ENCODE results near the gene WNT7B.

Gene WNT7B

DNA sequence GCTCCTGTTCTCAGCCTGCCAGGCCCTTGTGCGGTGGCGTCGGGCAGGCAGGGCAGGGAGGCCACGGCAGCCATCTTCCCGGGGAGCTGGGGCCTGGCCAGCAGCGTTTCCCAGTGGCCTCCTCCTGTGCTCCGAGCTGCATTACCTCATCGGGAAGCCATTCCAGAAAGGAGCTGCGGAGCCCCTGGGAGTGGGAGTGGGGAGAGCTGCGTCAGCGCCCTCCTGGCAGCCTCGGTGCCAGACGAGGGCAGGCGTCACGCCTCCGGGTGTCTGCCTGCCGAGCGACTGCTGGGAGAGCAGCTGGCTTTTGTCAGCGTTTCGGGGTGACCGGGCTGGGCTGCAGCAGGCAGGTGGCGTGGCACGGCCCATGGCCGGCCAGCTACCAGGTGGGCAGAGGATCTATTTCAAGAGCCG, 30.9 kb upstream of the WNT7B start:
- TF ChIP-seq ZNF8 (CRISPR knock-in tag; IDR thresholded peaks at IDR 0.05) (peak; percentile 4; the same call in 1 of the 2 replicates), PPARA (CRISPR knock-in tag; IDR thresholded peaks at IDR 0.05; ENCODE audit: borderline replicate concordance) (no peak), ZNF70 (CRISPR knock-in tag; IDR thresholded peaks at IDR 0.05) (peak; percentile 51; the same call in 1 of the 2 replicates), TCF4 (CRISPR knock-in tag; IDR thresholded peaks at IDR 0.05; ENCODE audit: borderline replicate concordance) (peak; percentile 86), GLIS3 (CRISPR knock-in tag; IDR thresholded peaks at IDR 0.05) (peak; percentile 49), ISL1 (CRISPR knock-in tag; IDR thresholded peaks at IDR 0.05) (no peak; the same call in none of the 2 replicates), ZFP3 (CRISPR knock-in tag; IDR thresholded peaks at IDR 0.05) (peak; percentile 87), ZC3H10 (CRISPR knock-in tag; IDR thresholded peaks at IDR 0.05) (0 out of 2 replicates have a peak, but pooled peaks have one; percentile 14), OSR1 (CRISPR knock-in tag; IDR thresholded peaks at IDR 0.05) (no peak), ZFP30 (CRISPR knock-in tag; IDR thresholded peaks at IDR 0.05) (peak; percentile 52), SNAI2 (CRISPR knock-in tag; IDR thresholded peaks at IDR 0.05) (peak; percentile 47), ESRRG (CRISPR knock-in tag; IDR thresholded peaks at IDR 0.05) (no peak), TOX (CRISPR knock-in tag; IDR thresholded peaks at IDR 0.05; ENCODE audit: borderline replicate concordance) (peak; percentile 39; the same call in 1 of the 2 replicates), BACH2 (CRISPR knock-in tag; IDR thresholded peaks at IDR 0.05; ENCODE audit: borderline replicate concordance) (no peak), CSDC2 (CRISPR knock-in tag; IDR thresholded peaks at IDR 0.05) (peak; percentile 97; the same call in 1 of the 2 replicates), RARB (CRISPR knock-in tag; IDR thresholded peaks at IDR 0.05) (no peak)
- TF ChIP-seq, protein P1, sequence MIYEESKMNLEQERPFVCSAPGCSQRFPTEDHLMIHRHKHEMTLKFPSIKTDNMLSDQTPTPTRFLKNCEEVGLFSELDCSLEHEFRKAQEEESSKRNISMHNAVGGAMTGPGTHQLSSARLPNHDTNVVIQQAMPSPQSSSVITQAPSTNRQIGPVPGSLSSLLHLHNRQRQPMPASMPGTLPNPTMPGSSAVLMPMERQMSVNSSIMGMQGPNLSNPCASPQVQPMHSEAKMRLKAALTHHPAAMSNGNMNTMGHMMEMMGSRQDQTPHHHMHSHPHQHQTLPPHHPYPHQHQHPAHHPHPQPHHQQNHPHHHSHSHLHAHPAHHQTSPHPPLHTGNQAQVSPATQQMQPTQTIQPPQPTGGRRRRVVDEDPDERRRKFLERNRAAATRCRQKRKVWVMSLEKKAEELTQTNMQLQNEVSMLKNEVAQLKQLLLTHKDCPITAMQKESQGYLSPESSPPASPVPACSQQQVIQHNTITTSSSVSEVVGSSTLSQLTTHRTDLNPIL (CRISPR knock-in tag; IDR thresholded peaks at IDR 0.05; ENCODE audit: low read depth): peak; percentile 79; the same call in 1 of the 2 replicates
- TF ChIP-seq, protein P2, sequence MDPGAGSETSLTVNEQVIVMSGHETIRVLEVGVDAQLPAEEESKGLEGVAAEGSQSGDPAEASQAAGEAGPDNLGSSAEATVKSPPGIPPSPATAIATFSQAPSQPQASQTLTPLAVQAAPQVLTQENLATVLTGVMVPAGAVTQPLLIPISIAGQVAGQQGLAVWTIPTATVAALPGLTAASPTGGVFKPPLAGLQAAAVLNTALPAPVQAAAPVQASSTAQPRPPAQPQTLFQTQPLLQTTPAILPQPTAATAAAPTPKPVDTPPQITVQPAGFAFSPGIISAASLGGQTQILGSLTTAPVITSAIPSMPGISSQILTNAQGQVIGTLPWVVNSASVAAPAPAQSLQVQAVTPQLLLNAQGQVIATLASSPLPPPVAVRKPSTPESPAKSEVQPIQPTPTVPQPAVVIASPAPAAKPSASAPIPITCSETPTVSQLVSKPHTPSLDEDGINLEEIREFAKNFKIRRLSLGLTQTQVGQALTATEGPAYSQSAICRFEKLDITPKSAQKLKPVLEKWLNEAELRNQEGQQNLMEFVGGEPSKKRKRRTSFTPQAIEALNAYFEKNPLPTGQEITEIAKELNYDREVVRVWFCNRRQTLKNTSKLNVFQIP (CRISPR knock-in tag; IDR thresholded peaks at IDR 0.05; ENCODE audit: borderline replicate concordance, low read depth): no peak
- TF ChIP-seq, protein P3, sequence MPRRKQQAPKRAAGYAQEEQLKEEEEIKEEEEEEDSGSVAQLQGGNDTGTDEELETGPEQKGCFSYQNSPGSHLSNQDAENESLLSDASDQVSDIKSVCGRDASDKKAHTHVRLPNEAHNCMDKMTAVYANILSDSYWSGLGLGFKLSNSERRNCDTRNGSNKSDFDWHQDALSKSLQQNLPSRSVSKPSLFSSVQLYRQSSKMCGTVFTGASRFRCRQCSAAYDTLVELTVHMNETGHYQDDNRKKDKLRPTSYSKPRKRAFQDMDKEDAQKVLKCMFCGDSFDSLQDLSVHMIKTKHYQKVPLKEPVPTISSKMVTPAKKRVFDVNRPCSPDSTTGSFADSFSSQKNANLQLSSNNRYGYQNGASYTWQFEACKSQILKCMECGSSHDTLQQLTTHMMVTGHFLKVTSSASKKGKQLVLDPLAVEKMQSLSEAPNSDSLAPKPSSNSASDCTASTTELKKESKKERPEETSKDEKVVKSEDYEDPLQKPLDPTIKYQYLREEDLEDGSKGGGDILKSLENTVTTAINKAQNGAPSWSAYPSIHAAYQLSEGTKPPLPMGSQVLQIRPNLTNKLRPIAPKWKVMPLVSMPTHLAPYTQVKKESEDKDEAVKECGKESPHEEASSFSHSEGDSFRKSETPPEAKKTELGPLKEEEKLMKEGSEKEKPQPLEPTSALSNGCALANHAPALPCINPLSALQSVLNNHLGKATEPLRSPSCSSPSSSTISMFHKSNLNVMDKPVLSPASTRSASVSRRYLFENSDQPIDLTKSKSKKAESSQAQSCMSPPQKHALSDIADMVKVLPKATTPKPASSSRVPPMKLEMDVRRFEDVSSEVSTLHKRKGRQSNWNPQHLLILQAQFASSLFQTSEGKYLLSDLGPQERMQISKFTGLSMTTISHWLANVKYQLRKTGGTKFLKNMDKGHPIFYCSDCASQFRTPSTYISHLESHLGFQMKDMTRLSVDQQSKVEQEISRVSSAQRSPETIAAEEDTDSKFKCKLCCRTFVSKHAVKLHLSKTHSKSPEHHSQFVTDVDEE (CRISPR knock-in tag; IDR thresholded peaks at IDR 0.05): peak; percentile 76
- TF ChIP-seq, protein P4, sequence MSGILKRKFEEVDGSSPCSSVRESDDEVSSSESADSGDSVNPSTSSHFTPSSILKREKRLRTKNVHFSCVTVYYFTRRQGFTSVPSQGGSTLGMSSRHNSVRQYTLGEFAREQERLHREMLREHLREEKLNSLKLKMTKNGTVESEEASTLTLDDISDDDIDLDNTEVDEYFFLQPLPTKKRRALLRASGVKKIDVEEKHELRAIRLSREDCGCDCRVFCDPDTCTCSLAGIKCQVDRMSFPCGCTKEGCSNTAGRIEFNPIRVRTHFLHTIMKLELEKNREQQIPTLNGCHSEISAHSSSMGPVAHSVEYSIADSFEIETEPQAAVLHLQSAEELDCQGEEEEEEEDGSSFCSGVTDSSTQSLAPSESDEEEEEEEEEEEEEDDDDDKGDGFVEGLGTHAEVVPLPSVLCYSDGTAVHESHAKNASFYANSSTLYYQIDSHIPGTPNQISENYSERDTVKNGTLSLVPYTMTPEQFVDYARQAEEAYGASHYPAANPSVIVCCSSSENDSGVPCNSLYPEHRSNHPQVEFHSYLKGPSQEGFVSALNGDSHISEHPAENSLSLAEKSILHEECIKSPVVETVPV (CRISPR knock-in tag; IDR thresholded peaks at IDR 0.05): peak; percentile 80
- ATAC-seq: peak; percentile 77

DNA sequence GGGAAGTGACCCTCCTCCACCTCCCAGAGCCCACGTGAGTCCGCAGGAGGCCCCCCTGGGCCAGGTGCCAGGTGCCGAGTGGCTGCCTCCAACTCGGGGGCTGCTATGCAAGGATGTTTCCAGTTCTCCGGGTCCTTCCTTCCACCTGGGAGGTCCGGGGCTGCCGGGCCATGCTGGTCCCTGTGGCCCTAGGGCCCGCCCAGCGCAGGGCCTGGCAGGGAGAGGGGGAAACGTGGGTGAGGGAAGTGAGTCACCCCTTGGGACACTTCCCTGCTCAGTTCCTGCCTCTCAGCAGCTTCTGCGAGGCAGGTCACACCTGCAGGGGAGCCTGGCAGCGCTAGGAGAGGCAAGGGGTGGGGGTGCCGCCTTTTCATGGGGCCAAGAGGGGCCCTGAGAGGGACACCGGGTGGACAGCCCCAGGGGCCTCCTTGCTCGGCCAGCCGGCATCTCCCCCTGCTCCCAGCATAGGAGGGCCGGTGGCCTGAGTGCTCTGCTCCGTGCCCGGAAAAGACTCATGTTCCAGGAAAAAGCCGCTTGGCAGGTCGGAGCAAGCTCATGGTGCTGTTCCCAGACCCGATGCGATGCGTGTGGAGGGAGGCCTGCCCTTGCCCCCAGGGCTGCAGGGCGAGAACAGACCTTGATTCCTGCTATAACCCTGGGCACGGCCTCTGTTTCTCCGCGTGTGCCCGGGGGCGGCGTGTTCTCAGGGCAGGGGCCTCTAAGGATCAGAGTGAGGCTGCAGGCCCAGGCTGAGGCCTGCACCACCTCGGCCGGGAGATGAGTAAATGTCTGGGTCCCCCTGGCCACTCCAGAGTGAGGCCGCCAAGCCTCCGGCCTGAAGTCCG, 30.3 kb upstream of the WNT7B start:
- TF ChIP-seq, protein P1 (CRISPR knock-in tag; IDR thresholded peaks at IDR 0.05; ENCODE audit: low read depth): no peak
- TF ChIP-seq ZFP3 (CRISPR knock-in tag; IDR thresholded peaks at IDR 0.05): no peak
- no peak for TF ChIP-seq TOX (CRISPR knock-in tag; IDR thresholded peaks at IDR 0.05; ENCODE audit: borderline replicate concordance)
- 0 out of 2 replicates have a peak, but pooled peaks have one; percentile 18 for TF ChIP-seq OSR1 (CRISPR knock-in tag; IDR thresholded peaks at IDR 0.05)
- TF ChIP-seq PPARA (CRISPR knock-in tag; IDR thresholded peaks at IDR 0.05; ENCODE audit: borderline replicate concordance): no peak
- ATAC-seq: peak; percentile 69
